HFFc6 (cell line): ENCODE measurements around the gene SFRP5. TPM values are rescaled to one million over a fixed set of nuclear protein-coding genes. Genes with fewer than 3 reads are reported as not detected.

ENCODE experiments used
- DNase-seq: peaks from one replicate; pipeline ENCODE4 v3.0.0-alpha.2; 2018
- H3K27ac Mint-ChIP-seq: 2 replicates; pipeline ENCODE4 v1.8.0; 2020; ENCODE audit warnings: mild to moderate bottlenecking, mixed read lengths
- H3K27me3 Mint-ChIP-seq: 2 replicates; pipeline ENCODE4 v1.8.0; 2021; ENCODE audit warnings: mild to moderate bottlenecking, moderate library complexity, mixed read lengths; ENCODE audit not compliant: insufficient read depth
- H3K36me3 Mint-ChIP-seq: 2 replicates; pipeline ENCODE4 v1.8.0; 2021; ENCODE audit warnings: low read depth, mixed read lengths
- H3K4me1 Mint-ChIP-seq: 2 replicates; pipeline ENCODE4 v1.8.0; 2020; ENCODE audit warnings: low read depth, mixed read lengths
- H3K4me3 Mint-ChIP-seq: 2 replicates; pipeline ENCODE4 v1.8.0; 2020; ENCODE audit warnings: mild to moderate bottlenecking, moderate library complexity, mixed read lengths
- H3K9me3 Mint-ChIP-seq: 2 replicates; pipeline ENCODE4 v1.8.0; 2020; ENCODE audit warnings: mild to moderate bottlenecking, mixed read lengths
- CTCF ChIP-seq: fragments of 200-600 bp; sonication (generic); IDR thresholded peaks from 2 replicates; pipeline ENCODE4 v1.5.0; 2021; ENCODE audit warnings: antibody characterized with exemption, mild to moderate bottlenecking
- total RNA-seq, 6 experiments: library from RNA; stranded (reverse); fragmentation: NEBNext Ultra II Directional; extraction: Animal tissue kit (Norgen Biotek cat#: 25700); gene quantifications; 2 replicates in 1 of 6; 3 replicates in 5 of 6; pipeline ENCODE4 v1.2.3, GENCODE V29; 2021

The SFRP5 gene
- total RNA-seq, 6 experiments from 2014 or later: not detected

DNA sequence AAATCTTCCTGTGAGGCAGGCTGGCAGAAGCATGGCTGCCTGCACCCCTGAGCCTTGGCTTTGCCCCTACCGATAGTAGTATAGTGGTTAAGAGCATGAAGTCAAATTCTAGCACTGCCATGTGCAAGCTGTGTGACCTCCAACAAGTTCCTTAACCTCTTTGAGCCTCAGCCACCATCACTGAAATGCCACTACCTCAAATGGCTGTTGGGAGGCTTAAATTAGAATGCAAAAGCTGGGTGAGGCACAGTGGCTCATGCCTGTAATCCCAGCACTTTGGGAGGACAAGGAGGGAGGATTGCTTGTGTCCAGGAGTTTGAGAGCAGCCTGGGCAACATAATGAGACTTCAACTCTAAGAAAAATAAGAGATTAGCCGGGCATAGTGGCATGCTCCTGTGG is 8.4 kb downstream of the SFRP5 start:
- H3K27ac Mint-ChIP-seq: no peak overlapping the region
- DNase-seq: no peak
- no peak for TF ChIP-seq CTCF
- no peaks in the 10 kb centered on the region; the same call in 1 of the 2 replicates for H3K36me3 Mint-ChIP-seq
- no peaks in the 10 kb centered on the region for H3K9me3 Mint-ChIP-seq
- H3K4me1 Mint-ChIP-seq: no peaks in the 10 kb centered on the region
- peaks cover 8% of the 10 kb centered on the region for H3K27me3 Mint-ChIP-seq
- no peak overlapping the region for H3K4me3 Mint-ChIP-seq

- Mint-ChIP-seq H3K4me3 (no peak overlapping the region), H3K27me3 (peaks cover 3% of the 10 kb centered on the region; the same call in 1 of the 2 replicates), H3K27ac (no peak overlapping the region), H3K9me3 (no peaks in the 10 kb centered on the region), H3K4me1 (no peaks in the 10 kb centered on the region), H3K36me3 (no peaks in the 10 kb centered on the region; the same call in 1 of the 2 replicates)
- no peak for TF ChIP-seq CTCF
- DNase-seq: no peak
Observed at GRCh38 chr10:97762816-97763215, 9.0 kb downstream of the SFRP5 start.

DNA sequence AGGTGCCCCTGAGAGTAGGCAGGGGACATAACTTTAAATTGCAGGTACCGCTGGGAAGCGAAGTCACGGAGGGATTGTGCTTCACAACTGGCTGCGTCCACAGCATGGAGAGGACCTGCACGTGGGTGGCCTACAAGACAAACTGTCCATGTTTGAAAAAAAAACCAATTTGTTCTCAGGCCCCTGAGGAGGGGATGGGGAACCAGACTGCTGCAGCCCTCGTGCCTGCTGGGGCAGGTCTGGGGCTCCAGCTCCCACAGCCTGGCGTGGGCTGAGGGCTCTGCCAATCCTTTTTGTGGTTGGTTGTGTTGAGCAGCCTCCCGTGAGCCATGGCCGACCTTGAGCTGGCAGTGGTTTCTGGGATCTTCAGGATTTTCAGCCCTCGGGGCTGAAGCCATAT is 9.7 kb downstream of the SFRP5 start:
- TF ChIP-seq CTCF: no peak
- no peak overlapping the region for H3K27ac Mint-ChIP-seq
- H3K9me3 Mint-ChIP-seq: no peaks in the 10 kb centered on the region
- no peak for DNase-seq
- H3K36me3 Mint-ChIP-seq: no peaks in the 10 kb centered on the region; the same call in 1 of the 2 replicates
- no peak overlapping the region for H3K4me3 Mint-ChIP-seq
- H3K27me3 Mint-ChIP-seq: peaks cover 3% of the 10 kb centered on the region; the same call in 1 of the 2 replicates
- H3K4me1 Mint-ChIP-seq: no peaks in the 10 kb centered on the region

DNA sequence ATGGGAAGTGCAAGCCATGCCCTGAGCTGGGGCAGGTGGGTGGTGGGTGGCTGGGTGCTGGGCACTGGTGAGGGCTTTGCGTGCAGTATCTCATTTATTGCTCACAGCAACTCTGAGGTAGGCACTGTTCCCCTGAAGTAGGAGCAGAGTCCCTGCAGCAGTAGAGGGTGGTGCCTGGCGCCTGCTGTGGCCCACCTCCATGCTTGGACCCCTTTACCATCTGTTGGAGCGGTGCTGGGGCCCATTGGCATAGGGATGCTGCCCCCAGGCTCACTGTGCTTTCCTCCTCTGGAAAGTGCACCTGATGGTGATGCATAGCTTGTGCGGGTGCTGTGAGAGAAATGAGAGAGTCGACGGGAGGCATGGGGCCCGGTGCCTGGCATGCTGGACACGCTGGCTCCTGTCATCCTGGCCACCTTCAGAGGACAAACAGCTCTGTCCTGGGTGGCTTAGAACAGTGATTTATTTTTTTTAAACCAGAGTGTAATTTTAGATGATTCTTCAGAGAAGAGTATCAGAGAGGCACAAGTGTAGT is 10.4 kb downstream of the SFRP5 start:
- no peak for DNase-seq
- peaks cover 3% of the 10 kb centered on the region; the same call in 1 of the 2 replicates for H3K27me3 Mint-ChIP-seq
- no peaks in the 10 kb centered on the region for H3K4me1 Mint-ChIP-seq
- H3K9me3 Mint-ChIP-seq: no peaks in the 10 kb centered on the region
- no peak overlapping the region for H3K27ac Mint-ChIP-seq
- no peaks in the 10 kb centered on the region; the same call in 1 of the 2 replicates for H3K36me3 Mint-ChIP-seq
- TF ChIP-seq CTCF: no peak
- no peak overlapping the region for H3K4me3 Mint-ChIP-seq

DNA sequence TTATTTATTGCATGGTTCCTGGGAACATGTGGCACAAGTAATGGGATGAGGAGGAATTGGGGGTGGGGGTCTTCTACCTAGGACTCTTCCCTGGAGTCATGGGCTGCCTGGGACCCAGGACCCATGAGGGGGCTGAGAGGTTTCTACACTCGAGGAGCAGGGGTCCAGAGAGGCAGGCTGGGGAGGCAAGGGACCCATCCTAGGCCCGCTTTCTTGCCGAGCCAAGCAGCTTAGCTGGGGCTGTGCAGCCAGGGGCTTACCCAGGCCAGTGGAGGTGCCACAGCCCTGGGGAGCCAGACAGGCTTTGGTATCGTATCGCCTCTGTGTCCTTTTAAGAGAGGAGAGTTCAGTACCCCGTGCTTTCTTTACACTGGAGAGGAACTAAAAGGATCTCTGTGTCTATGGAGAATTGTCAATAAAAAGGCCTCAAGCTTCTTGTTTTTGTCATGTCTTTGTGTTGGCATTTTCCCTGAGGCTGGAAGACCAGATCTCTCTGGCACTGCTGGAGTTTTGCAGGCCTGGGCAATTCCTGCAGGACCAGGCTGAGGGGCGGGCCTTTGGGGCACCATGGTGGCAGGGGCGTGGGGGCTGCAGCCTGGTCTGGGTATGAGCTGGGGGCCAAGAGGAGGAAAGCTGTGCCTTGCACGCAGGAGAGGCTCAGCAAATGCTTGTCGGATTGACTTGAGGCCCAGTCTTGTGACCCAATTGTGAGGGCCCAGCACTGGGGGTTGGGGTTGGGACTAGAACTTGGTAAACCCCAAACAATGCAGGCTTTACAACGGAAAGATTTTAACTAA is 11.1 kb downstream of the SFRP5 start:
- Mint-ChIP-seq H3K36me3 (no peaks in the 10 kb centered on the region; the same call in 1 of the 2 replicates), H3K27ac (no peak overlapping the region)

More for the DNA sequence above, 11.1 kb downstream of the SFRP5 start:
- H3K4me1 Mint-ChIP-seq: no peaks in the 10 kb centered on the region
- no peak overlapping the region for H3K4me3 Mint-ChIP-seq
- no peak for DNase-seq
- no peak for TF ChIP-seq CTCF
- peaks cover 2% of the 10 kb centered on the region; the same call in 1 of the 2 replicates for H3K27me3 Mint-ChIP-seq
- no peaks in the 10 kb centered on the region for H3K9me3 Mint-ChIP-seq
